GM12865 (cell line): ENCODE data around the gene GGA1.
A peak's percentile ranks its signal among the peaks of the same experiment; 100 is the strongest.

Source experiments
- DNase-seq: peaks from one replicate; pipeline ENCODE4 v3.0.0; 2010; ENCODE audit warnings: low read depth
- H3K4me3 ChIP-seq: 2 replicates; pipeline ENCODE4 v1.5.1; 2011; ENCODE audit warnings: mild to moderate bottlenecking, low read depth, low read length, control low read depth
- CTCF ChIP-seq: IDR thresholded peaks from 2 replicates; pipeline ENCODE4 v1.5.1; 2011; ENCODE audit warnings: low read length, control low read depth, low read depth, inconsistent platforms; ENCODE audit not compliant: insufficient read depth; ENCODE audit errors: missing control alignments

GGA1 gene

GRCh38 chr22:37562049-37562875, 46.4 kb upstream of the GGA1 start:
- DNase-seq: no peak
- H3K4me3 ChIP-seq: no peak overlapping the region
- TF ChIP-seq CTCF: no peak

GRCh38 chr22:37563153-37564081, 45.2 kb upstream of the GGA1 start:
- H3K4me3 ChIP-seq: no peak overlapping the region
- no peak for TF ChIP-seq CTCF
- DNase-seq: no peak

- no peak for TF ChIP-seq CTCF
- DNase-seq: no peak
- H3K4me3 ChIP-seq: no peak overlapping the region
Observed at GRCh38 chr22:37564111-37564711, 44.4 kb upstream of the GGA1 start.

- H3K4me3 ChIP-seq: no peak overlapping the region
- no peak for TF ChIP-seq CTCF
- DNase-seq: no peak
Observed at GRCh38 chr22:37565830-37566229, 42.8 kb upstream of the GGA1 start.

DNA sequence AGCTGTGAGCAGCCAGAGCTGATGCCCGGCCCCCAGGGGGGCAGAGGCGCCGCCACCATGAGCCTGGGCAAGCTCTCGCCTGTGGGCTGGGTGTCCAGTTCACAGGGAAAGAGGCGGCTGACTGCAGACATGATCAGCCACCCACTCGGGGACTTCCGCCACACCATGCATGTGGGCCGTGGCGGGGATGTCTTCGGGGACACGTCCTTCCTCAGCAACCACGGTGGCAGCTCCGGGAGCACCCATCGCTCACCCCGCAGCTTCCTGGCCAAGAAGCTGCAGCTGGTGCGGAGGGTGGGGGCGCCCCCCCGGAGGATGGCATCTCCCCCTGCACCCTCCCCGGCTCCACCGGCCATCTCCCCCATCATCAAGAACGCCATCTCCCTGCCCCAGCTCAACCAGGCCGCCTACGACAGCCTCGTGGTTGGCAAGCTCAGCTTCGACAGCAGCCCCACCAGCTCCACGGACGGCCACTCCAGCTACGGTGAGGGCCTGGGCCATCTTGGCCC, 42.3 kb upstream of the GGA1 start:
- no peak for TF ChIP-seq CTCF
- H3K4me3 ChIP-seq: no peak overlapping the region
- DNase-seq: peak; percentile 27

- no peak overlapping the region for H3K4me3 ChIP-seq
- DNase-seq: peak; percentile 94
- TF ChIP-seq CTCF: peak; percentile 95
Observed at GRCh38 chr22:37566903-37567798, 41.5 kb upstream of the GGA1 start.
